Measurements from ENCODE around the gene SMAD2. TPM values are rescaled to one million over a fixed set of nuclear protein-coding genes. Genes with fewer than 3 reads are reported as not detected.

SMAD2 gene
- total and polyA plus RNA-seq, 2 experiments from 2014 or later = 30.9 to 90.7 TPM

GRCh38 chr18:47842836-47843235 is 87.6 kb downstream of the SMAD2 start:
- no peak overlapping the region for H3K4me3 Mint-ChIP-seq
- H3K36me3 Mint-ChIP-seq (ENCODE audit: low read depth) = peaks cover 67% of the 10 kb centered on the region
- Histone ChIP-seq H3K79me2 (replicated peaks; ENCODE audit: insufficient read depth) (no peaks in the 10 kb centered on the region; the same call in 1 of the 2 replicates), H3F3A (replicated peaks; ENCODE audit: low read depth) (no peaks in the 10 kb centered on the region), H3K4me1 (ENCODE audit: insufficient read depth) (no peaks in the 10 kb centered on the region), H4K20me1 (replicated peaks; ENCODE audit: insufficient read depth) (no peaks in the 10 kb centered on the region), H3K4me3 (no peak overlapping the region), H2AFZ (no peak overlapping the region), H3K36me3 (ENCODE audit: insufficient read depth) (peaks cover 33% of the 10 kb centered on the region), H3K27me3 (ENCODE audit: insufficient read depth) (no peaks in the 10 kb centered on the region), H3K9me2 (ENCODE audit: insufficient read depth) (no peaks in the 10 kb centered on the region), H3K4me2 (no peak overlapping the region), H3K27ac (ENCODE audit: low read depth) (no peak overlapping the region)
- DNase-seq (ENCODE audit: low spot score) = no peak
- ATAC-seq = no peak
- H3K27me3 Mint-ChIP-seq (ENCODE audit: insufficient read depth, low read depth, poor library complexity) = peaks cover 2% of the 10 kb centered on the region
- H3K4me1 Mint-ChIP-seq = no peaks in the 10 kb centered on the region
- H3K9me3 Mint-ChIP-seq = no peaks in the 10 kb centered on the region; the same call in 2 of the 3 replicates
- H3K27ac Mint-ChIP-seq = no peak overlapping the region
- TF ChIP-seq EZH2 (IDR thresholded peaks at IDR 0.05; ENCODE audit: low read depth, unreplicated experiment) (no peak), POLR2AphosphoS5 (IDR thresholded peaks at IDR 0.05; ENCODE audit: low read depth) (no peak), REST (IDR thresholded peaks at IDR 0.05; ENCODE audit: unreplicated experiment) (no peak), ZNF114 (CRISPR knock-in tag; IDR thresholded peaks at IDR 0.05) (no peak), CREB1 (CRISPR knock-in tag; IDR thresholded peaks at IDR 0.05; ENCODE audit: low read depth) (no peak)
- TF ChIP-seq, protein P1, sequence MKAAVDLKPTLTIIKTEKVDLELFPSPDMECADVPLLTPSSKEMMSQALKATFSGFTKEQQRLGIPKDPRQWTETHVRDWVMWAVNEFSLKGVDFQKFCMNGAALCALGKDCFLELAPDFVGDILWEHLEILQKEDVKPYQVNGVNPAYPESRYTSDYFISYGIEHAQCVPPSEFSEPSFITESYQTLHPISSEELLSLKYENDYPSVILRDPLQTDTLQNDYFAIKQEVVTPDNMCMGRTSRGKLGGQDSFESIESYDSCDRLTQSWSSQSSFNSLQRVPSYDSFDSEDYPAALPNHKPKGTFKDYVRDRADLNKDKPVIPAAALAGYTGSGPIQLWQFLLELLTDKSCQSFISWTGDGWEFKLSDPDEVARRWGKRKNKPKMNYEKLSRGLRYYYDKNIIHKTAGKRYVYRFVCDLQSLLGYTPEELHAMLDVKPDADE (IDR thresholded peaks at IDR 0.05) = no peak

- Histone ChIP-seq H3K9me2 (ENCODE audit: insufficient read depth) (no peaks in the 10 kb centered on the region), H3K4me3 (no peak overlapping the region), H3K4me1 (ENCODE audit: insufficient read depth) (no peaks in the 10 kb centered on the region; the same call in 1 of the 2 replicates), H3K27me3 (ENCODE audit: insufficient read depth) (no peaks in the 10 kb centered on the region), H4K20me1 (replicated peaks; ENCODE audit: insufficient read depth) (no peaks in the 10 kb centered on the region), H3K4me2 (no peak overlapping the region), H3K27ac (ENCODE audit: low read depth) (no peak overlapping the region), H3F3A (replicated peaks; ENCODE audit: low read depth) (no peaks in the 10 kb centered on the region), H3K79me2 (replicated peaks; ENCODE audit: insufficient read depth) (no peaks in the 10 kb centered on the region; the same call in 1 of the 2 replicates), H3K36me3 (ENCODE audit: insufficient read depth) (peaks cover 14% of the 10 kb centered on the region), H2AFZ (no peak overlapping the region)
- Mint-ChIP-seq H3K4me3 (no peak overlapping the region), H3K27ac (no peak overlapping the region), H3K4me1 (peaks cover 8% of the 10 kb centered on the region; the same call in 2 of the 3 replicates), H3K36me3 (ENCODE audit: low read depth) (peaks cover 63% of the 10 kb centered on the region), H3K27me3 (ENCODE audit: insufficient read depth, low read depth, poor library complexity) (peaks cover 2% of the 10 kb centered on the region), H3K9me3 (no peaks in the 10 kb centered on the region; the same call in 2 of the 3 replicates)
- TF ChIP-seq EZH2 (IDR thresholded peaks at IDR 0.05; ENCODE audit: low read depth, unreplicated experiment) (no peak), NANOG (IDR thresholded peaks at IDR 0.05; ENCODE audit: borderline replicate concordance) (no peak)
- TF ChIP-seq, protein P2, sequence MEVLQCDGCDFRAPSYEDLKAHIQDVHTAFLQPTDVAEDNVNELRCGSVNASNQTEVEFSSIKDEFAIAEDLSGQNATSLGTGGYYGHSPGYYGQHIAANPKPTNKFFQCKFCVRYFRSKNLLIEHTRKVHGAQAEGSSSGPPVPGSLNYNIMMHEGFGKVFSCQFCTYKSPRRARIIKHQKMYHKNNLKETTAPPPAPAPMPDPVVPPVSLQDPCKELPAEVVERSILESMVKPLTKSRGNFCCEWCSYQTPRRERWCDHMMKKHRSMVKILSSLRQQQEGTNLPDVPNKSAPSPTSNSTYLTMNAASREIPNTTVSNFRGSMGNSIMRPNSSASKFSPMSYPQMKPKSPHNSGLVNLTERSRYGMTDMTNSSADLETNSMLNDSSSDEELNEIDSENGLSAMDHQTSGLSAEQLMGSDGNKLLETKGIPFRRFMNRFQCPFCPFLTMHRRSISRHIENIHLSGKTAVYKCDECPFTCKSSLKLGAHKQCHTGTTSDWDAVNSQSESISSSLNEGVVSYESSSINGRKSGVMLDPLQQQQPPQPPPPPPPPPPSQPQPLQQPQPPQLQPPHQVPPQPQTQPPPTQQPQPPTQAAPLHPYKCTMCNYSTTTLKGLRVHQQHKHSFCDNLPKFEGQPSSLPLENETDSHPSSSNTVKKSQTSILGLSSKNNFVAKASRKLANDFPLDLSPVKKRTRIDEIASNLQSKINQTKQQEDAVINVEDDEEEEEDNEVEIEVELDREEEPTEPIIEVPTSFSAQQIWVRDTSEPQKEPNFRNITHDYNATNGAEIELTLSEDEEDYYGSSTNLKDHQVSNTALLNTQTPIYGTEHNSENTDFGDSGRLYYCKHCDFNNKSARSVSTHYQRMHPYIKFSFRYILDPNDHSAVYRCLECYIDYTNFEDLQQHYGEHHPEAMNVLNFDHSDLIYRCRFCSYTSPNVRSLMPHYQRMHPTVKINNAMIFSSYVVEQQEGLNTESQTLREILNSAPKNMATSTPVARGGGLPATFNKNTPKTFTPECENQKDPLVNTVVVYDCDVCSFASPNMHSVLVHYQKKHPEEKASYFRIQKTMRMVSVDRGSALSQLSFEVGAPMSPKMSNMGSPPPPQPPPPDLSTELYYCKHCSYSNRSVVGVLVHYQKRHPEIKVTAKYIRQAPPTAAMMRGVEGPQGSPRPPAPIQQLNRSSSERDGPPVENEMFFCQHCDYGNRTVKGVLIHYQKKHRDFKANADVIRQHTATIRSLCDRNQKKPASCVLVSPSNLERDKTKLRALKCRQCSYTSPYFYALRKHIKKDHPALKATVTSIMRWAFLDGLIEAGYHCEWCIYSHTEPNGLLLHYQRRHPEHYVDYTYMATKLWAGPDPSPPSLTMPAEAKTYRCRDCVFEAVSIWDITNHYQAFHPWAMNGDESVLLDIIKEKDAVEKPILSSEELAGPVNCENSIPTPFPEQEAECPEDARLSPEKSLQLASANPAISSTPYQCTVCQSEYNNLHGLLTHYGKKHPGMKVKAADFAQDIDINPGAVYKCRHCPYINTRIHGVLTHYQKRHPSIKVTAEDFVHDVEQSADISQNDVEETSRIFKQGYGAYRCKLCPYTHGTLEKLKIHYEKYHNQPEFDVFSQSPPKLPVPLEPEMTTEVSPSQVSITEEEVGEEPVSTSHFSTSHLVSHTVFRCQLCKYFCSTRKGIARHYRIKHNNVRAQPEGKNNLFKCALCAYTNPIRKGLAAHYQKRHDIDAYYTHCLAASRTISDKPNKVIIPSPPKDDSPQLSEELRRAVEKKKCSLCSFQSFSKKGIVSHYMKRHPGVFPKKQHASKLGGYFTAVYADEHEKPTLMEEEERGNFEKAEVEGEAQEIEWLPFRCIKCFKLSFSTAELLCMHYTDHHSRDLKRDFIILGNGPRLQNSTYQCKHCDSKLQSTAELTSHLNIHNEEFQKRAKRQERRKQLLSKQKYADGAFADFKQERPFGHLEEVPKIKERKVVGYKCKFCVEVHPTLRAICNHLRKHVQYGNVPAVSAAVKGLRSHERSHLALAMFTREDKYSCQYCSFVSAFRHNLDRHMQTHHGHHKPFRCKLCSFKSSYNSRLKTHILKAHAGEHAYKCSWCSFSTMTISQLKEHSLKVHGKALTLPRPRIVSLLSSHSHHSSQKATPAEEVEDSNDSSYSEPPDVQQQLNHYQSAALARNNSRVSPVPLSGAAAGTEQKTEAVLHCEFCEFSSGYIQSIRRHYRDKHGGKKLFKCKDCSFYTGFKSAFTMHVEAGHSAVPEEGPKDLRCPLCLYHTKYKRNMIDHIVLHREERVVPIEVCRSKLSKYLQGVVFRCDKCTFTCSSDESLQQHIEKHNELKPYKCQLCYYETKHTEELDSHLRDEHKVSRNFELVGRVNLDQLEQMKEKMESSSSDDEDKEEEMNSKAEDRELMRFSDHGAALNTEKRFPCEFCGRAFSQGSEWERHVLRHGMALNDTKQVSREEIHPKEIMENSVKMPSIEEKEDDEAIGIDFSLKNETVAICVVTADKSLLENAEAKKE (CRISPR knock-in tag; IDR thresholded peaks at IDR 0.05) = no peak
- ATAC-seq = no peak
- DNase-seq (ENCODE audit: low spot score) = no peak
Measured at GRCh38 chr18:47838396-47838795, 92.1 kb downstream of the SMAD2 start.

Measured in GM23338 (cell line).